GM21381 (cell line): Measurements from ENCODE around the gene DRGX.

Source experiments
- ATAC-seq: cut with Tn5 transposase; IDR thresholded peaks from one replicate; pipeline ENCODE4 v1.9.1; 2021; ENCODE audit warnings: mild to moderate bottlenecking, moderate library complexity; ENCODE audit not compliant: unreplicated experiment

DRGX gene

DNA sequence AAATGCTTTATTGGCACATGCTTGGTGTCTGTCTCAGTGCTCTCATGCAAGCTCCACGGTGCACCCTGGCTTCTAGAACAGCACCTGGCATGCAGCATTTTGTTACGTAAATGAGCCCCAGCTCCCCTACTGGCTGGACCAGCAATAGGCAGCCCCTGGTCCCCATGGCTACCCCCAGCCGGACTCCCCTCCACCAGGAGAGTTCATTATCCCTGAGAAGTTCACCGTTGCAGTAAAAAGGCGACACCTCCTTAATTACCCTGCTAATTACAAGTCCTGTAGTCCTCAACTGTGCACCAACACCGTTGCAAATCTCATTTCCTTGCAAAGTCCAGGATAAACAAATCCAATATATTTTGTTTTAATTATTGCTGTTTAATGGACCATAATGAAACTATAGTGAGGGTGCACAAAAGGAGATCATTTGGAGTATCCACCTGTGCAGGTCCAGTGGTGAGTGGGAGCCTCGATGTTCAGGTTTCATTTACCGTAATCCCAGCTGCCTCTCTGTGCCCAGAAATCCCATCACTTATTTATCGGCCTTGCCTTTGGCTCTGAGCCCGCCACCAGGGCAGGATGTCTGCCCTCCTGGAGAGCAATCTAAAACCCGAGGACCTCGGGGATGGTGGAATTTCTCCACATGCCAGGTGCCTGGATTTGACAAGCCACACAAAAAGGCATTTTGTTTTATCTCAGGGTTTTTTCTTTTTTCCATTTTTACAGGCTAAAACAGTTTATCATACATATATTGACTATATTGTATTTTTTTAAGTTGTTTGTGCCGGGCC is 12.8 kb upstream of the DRGX start:
- no peak for ATAC-seq

DNA sequence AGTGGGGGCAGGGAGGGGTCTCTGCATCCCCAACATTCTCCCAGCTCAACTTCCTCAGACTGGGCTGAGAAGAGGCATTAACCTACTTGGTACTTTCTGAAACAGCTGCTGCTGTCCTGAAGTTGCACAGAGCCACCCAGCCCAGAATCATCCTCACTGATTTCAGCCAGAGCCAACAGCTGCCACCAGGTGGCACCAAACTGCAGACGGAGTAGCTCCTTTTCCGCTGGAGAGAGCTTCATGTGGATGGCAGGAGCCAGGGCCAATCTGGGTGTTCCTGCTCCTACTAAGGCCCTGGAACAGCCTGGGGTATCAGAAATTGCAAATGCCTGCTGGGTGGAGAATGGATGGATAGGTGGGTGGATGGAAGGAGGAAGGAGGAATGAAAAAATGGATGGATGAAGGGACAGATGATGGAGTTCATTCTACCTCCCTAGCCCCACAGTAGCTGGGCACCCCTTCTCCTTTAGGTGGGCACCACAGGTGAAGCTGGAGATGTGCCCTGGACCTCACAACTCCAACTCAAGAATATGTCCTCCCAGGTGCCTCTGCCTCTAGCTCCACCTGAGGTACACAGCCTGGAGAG is 11.8 kb upstream of the DRGX start:
- ATAC-seq: no peak

DNA sequence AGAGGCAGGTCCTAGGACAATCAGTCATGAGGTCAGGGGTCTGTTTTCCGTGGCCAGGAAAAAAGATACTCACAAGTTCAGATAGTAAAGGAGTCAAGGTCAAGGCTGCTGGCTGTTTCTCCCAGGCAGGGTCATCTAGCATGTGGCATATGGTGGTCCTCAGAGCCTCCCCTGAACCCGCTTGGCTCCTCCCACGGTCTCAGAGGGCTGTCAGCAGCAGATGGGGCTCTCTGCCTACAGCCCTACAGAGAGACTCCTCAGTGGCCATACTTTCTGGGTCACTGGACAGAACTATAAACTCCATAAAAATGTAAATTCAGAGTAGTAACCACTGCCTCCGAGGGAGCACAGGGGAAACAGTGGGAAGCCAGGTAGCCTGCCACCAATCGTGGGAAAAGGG is 11.3 kb upstream of the DRGX start:
- ATAC-seq: no peak

DNA sequence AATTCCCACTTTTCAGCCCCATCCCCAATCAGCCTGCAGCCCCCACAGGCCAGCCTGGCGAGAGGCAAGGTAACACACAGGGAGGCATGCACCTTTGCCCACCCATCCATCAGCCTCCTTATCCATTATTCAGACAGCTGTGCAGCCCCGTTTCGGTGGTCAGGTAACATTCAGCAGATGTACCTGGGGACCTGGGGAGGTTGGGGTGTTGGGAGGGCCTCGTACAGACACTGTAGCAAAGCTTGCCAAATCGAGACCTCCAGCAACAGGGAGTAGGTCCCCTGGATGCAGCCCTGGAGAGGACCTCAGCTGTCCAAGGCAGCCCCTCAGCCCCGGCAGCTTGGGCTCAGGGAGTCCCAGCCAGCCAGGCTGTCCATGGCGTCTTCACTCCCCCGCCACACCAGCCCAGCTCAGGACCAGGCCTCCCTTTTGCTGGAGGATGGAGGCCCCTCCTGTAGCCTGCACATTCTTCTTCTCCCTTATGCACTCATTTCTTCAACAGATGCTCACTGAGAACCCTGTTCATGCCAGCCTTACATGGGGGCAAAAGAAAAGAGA is 8.5 kb upstream of the DRGX start:
- no peak for ATAC-seq

DNA sequence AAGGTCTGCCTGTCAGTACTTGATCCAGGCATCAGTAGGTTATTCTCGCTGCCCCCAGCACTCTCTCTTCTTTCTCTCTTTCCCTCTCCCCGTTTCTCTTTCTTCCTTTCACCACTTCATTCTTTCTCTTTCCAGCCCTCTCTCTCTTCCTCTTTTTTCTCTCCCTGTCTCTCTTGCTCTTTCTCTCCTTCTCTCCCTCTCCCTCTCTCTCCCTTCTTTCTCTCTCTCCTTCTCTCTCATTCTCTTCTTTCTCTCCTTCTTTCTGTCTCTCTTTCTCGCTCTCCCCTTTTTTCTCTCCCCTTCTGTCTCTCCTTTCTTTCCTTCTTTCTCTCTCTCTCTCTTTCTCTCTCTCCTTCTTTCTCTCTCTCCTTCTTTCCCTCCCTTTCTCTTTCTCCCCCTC is 7.5 kb upstream of the DRGX start:
- ATAC-seq: no peak

DNA sequence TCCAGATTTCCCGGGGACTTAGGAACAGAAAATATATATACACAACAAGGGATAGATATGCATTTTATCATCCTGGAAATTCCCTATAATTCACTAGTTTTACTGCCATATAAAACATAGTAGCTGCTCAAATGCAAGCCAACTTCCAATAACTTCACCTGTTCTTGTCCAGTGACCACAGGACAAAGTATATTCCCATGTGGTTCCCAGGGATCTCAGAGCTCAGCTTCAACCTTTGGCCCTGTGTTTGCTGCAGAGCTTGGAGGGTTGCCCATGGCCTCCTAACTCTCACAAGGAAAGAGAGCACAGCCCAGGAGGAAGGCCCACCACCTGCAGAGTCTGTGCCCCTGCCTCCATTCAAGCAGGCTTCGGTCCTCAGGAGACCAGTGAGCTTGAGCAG is 4.5 kb upstream of the DRGX start:
- ATAC-seq: no peak

DNA sequence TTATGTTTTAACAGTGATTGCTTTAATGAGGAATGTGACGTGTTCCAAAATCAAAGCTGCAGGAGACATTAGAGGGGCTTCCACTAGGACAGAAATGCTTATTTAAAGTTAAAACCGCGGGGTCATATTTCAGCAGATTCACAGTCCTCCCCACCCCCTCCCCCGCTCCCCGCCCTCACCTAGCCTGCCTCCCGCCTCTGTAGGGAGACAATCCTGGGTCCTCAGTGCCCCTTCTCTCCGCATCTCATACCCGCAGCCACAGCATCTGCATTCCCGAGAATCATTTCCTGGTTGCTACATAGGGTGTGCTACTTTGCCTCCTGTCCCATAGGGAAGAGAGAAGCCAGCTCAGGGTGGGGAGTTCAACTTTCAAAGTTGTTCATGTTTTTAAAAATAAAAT is 3.1 kb upstream of the DRGX start:
- no peak for ATAC-seq

DNA sequence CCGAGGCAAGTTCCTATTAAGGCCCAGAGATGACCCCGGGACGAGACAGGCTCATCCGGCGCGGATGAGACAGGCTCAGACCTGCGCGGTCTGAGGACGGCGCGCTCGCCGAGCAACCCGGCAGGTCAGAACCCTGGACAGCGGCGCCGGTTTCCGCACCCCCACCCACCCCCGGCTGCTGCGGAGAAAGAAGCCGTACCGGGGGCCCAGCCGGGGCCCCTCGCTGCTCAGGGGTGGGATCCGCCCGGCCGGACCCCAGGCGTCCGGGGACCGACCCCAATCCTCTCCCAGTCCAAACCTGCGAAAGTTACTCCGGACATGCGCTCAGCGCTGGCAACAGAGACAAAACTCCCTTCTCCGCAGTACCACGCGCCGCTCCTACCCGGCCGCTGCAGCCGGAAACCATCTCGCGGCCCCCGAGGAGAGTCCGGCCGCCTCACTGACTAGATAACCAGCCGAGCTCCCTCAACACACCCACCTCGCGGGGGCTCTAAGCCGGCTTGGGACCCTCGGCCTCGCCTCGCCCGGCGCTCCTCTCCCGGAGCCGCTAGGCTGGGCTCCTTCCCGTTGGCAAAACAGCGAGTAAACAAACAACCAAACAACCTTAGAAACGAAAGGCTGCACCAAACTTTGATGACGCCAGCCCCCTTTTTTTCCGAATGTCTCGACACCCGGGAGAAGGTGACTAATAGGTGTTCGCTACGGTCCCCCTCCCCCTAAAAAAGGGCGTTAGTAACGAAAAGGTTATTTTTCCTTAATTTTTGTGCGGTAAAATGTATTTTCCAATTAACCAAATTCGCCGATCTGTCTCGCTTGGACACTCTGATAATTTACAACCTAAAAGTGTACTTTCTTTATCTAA is 2.3 kb upstream of the DRGX start:
- no peak for ATAC-seq

DNA sequence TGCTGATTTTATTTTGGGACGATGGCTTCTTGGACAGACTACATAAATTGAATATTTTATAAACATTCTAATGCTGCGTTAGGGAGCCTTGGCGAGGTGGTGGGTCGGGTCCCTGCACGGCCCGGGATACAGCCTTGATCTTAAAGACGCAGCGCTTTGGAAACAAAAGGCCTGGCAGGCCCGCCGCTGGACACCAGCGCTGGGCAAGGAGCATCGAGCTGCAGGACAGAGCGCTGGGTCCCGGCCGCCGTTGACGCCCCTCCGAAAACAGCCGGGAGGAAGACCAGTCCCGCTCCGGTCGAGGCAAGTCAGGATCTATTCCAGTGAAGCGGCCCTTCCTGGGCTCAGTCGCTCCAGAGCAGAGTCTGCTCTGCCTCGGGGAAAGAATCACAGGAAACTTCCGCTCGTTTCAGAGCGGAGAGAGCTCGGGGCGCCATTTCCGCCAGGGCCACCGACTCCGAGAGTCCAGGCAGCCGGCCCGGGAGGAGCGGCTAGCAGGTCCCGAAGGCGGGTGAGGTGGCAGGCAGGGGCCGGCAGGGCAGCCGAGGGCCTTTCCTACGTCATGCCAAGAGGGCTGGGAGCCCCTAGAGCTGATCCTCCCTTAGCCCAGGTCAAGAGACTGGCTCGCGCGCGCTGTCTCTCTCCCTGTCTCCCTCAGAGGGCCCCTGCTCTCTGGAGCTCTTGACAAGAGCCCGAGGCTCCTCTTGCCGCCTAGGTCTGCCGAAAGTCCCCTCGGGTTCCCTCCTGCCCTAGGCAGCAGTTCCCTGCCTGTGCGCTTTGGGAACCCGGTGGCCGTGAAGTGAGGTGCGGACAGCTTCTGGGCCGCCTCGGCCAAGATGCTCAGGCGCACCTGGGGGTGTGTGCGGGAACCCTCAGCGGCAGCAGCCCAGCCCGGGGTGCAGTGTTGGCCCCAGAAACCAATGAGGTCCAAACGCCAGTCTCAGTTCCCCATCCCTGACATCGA is 1.4 kb upstream of the DRGX start:
- ATAC-seq: no peak

DNA sequence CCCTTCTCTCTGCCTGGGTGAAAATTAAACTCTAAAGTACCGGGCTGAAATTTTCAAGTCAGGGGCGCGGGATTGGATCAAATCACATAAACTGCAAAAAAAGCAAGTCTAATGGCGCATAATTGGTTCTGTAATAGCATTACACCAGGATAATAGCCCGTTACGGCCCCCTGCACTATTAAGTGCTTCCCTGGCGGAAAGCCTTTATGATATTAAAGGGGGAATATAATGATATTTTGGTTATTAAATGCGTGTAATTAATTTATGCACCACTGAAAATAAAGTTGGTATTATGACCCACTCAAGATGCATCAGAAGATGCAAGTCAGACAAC is 744 bp upstream of the DRGX start:
- ATAC-seq: no peak

DNA sequence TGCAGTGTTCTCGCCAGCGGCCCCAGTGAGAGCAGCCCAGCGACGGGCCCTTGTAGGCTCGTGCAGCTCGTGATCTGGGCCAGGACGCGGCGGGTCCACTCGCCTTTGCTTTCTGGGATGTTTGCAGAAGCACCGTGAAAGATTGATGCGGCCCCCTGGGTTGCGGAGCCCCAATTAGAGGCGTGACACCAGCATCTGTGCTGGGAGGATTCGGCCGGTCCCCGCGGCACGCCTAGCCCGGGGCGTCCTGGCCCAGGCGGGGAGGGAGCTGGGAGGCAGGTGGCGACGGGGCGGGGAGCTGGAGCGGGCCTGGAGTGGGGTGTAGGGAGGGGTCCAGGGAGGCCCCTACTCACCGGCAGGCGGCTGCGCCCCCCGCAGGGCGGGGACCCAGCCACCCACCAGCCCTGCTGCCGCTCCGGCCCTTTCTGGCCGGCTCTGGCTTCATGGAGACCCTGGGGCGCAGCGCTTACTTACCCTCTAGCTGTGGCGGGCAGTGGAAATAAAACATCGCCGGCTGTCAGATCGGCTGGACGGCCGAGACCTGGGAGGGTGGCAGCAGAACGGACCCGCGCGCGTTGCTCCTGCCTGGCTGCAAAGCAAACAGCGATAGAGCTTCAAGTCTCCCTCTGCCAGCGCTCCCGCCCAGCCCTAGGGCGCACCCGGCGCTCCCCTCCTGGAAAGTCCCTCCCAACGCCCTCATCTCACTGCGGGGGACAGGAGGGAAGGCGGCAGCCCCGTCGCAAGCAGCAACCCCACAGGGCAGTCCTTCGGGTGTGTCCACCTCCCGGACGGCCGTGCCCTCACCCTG is 752 bp downstream of the DRGX start:
- ATAC-seq: no peak

DNA sequence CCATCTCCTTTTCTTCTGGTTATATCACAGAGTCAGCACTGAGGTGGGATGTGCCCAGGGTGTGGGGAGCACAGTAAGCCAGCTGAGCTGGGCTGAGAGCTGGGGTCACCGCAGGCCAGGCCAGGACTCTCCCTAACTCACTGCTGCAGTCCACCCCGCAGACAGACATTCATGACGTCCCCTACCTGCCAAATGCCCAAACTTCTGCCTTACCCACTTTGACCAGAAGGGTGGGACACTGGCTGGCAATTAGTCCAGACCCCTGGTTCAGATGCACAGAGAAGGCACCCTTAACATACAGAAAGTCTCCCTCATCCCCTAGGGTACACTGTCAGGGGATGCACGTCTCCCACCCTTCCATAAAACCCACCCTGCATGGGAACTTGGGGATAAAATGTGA is 2.1 kb downstream of the DRGX start:
- no peak for ATAC-seq

DNA sequence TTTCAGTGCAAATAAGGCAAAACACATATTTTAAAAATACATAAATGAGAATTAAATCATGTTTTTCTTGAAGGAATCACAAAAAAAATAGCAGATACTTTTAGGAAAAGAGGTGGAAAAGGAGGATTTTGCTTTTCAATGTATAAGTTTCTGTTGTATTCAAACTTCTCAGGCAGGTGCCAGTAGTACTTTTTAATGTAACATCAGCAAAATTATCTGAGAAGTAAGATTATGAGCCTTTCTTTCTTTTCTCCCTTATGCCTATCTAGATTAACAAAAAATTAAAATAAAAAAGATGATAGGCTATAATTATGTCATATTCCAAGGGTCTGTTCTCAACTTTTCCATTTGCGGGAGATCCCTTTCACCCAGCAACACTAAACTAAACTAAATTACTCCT is 2.6 kb downstream of the DRGX start:
- ATAC-seq: no peak

DNA sequence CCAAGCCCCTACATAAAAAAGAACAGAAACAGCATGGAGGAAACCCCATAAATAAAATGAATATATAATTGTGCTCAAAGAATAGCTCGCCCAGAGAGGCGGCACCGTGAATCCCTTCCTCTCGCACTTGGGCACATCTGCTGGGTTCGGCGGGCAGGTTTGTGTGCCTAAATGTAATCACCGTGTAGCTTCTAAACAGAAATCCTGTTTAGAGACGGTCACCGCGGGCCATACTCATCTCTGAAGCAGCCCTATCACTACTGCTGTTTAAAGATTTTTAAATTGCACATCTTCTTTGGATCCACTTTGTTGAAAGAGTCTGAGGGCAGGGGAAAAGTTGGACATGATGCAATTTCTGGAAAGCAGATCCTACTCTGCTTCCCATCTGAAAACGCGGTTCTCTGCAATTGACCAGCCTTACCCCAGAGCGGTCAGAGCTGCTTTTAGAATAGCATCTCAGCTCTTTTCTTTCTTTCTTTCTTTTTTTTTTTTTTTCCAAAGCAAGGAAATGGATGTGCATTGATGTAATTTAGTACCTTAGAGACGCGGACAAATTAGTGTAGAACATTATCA is 6.4 kb downstream of the DRGX start:
- no peak for ATAC-seq

DNA sequence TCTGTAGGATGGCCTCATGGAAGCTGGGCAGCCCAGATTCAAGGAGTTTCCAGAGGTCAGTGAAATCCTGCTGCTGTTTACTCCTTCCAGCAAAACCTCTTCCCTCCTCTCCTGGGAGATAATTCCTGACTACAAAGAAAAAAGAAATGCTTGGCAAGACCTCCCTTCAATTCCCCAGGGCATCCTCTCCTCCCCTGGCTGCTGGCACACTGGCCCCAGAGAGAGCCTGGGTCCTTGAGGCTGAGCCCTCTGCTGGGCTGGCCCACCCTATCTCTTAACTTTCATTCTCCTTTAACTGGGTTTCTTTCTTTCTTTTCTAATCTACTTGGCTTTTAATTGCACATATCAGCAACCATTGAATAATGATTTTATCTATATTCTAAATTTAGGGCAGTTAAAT is 7.7 kb downstream of the DRGX start:
- no peak for ATAC-seq

DNA sequence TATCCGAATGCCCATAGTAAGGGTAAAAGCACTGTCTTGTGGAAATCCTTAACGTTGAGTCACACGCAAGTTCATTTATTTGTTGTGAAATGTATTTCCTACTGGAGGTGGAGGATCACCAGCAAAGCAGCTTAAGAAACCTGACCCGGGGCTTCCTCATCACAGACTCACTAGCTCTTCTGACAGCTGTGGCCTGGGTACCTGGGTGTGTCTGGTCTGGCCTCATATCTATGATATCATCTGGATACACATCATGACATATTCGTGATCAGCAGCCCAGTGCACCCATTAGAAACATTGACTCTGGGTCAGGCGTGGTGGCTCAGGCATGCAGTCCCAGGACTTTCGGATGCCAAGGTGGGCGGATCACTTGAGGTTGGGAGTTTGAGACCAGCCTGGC is 8.8 kb downstream of the DRGX start:
- no peak for ATAC-seq

DNA sequence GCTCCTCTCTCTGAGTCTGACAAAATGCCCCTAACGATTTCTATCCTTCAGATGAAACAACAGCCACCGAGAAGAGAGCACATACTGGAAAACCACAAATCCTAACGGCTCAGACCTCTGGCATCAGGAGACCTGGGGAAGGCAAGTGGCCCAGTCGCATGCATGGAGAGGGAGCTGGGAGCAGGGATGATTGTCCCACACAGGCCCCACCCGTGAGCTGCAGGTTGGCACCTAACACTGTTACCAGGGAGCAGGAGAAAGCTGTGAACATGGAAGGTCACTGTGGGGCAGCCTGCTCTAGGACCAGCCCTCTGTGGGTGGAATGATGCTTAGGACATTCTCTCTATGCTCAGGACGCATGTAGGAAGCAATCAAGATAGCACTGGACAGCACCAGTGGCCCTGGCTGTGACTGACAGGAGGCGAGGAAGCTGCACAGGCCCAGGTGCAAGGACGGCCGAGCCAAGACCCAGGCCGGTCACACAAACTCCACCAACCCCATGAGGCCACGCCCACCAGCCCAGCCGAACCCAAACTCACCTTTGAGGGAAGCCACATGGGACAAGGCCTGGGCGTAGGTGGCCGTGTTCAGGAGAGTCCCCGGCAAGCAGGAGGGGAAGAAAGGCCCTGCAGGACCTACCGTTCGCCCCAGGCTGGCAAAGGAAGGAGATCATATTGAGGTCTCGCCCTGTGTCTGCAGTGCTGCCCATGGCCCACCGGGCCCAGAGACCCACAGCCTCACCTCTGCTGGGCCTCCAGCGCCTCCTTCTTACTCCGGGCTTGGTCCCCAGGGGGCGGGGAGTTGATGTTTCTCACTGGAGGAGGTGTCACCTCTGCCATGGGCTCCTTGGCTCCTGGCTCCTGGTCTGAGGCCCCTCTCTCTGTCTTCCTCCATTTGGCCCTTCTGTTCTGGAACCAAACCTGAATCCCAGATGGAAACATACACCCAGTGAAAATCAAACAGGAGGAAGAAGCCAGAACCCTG is 9.7 kb downstream of the DRGX start:
- no peak for ATAC-seq

DNA sequence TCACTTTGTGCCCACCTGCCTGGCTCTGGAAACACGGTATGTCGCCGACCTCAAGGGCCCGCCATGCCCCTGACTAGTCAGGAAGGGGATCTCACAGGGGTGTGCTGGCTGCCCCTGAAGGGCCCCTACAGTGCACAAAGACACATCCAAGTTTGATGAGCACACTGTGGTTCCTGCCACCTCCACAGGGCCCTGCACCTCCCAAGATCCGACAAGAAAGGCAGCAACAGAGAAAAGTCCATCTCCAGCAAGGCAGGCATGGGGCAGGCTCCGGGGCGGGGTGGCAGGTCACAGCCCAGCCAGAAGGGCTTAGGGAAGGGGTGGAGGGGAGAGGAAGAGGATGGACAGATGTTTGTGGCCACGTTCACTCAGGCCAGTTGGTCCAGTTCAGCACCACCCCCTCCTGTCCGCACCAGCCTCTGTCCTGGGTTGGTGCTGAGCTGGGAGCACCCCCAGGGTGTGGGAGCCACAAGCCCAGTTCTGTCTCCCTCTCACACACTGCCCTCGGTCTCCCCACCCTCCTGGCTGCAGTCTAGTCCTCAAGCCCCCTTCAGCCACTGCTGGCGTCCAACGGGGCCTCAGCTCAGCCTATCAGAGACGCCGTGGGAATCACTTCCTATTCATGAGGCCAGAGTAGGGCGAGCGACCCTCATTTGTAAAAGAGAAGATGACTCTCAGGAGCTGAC is 11.5 kb downstream of the DRGX start:
- no peak for ATAC-seq
